Sigmoid colon (tissue), 3 donors: ENCODE data around the gene MAPKAPK3.
"Not testable (repeated sequence)": the region's sequence is repeated elsewhere in the genome, so short reads cannot be mapped to it uniquely, and the experiment has no call there.

Experiments
- CTCF ChIP-seq, 4 experiments: fragments of 450-650 bp in 3 of 4; fragments of 200-600 bp in 1 of 4; IDR thresholded peaks; one replicate each; pipeline ENCODE4 v1.5.1; 2016 to 2019; ENCODE audit warnings: antibody characterized with exemption in 4 of 4, mild to moderate bottlenecking in 3 of 4, moderate library complexity in 2 of 4
- POLR2A ChIP-seq, 2 donors: fragments of 450-650 bp; IDR thresholded peaks; one replicate each; pipeline ENCODE4 v1.6.1; 2016; ENCODE audit warnings: antibody characterized with exemption in 2 of 2, mild to moderate bottlenecking in 2 of 2, moderate library complexity in 2 of 2

- not testable (repeated sequence) for TF ChIP-seq POLR2A, CTCF (IDR thresholded peaks at IDR 0.05)
Measured at GRCh38 chr3:50665841-50666115, 48.8 kb downstream of the MAPKAPK3 start.
